ENCODE measurements around the gene SETDB1.
"Not testable (repeated sequence)": the region's sequence is repeated elsewhere in the genome, so short reads cannot be mapped to it uniquely, and the experiment has no call there.

The SETDB1 gene

DNA sequence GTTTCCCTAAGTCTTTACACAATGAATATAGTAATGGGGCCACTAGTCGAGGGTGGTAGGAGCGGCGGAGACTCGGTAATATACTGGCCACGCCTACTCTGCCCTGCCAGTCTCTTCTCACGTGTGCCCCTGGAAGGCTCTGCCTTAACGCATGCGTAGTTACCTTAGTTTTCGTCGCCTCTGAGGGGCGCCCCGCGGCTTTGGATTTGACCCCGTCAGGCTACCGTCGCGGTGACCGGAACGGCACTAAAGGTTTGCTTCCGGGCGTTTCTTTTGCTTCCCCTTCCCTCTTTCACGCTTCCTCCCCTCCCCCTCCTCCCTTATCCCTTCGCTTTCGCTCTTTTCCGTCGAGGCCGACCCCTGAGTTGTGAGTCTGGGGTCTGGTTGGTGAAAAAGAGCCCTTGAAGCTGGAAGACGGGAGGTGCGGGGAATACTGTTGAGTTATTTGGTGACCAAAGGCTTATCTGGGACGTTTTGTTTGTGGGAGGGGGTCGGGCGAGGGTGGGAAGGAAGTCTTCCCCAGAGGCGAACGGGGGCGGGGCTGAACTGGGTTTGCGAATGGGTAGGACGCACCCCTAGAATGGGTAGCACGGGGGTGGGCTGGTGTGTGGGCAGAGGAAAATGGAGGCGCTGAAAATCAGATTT is at the start of gene SETDB1:
Gene SETDB1 (plus strand): TSS at position 267 of the 645 bp plus-strand sequence. CDS start 1,352 bp downstream, outside the sequence.
- TF ChIP-seq, protein P1, sequence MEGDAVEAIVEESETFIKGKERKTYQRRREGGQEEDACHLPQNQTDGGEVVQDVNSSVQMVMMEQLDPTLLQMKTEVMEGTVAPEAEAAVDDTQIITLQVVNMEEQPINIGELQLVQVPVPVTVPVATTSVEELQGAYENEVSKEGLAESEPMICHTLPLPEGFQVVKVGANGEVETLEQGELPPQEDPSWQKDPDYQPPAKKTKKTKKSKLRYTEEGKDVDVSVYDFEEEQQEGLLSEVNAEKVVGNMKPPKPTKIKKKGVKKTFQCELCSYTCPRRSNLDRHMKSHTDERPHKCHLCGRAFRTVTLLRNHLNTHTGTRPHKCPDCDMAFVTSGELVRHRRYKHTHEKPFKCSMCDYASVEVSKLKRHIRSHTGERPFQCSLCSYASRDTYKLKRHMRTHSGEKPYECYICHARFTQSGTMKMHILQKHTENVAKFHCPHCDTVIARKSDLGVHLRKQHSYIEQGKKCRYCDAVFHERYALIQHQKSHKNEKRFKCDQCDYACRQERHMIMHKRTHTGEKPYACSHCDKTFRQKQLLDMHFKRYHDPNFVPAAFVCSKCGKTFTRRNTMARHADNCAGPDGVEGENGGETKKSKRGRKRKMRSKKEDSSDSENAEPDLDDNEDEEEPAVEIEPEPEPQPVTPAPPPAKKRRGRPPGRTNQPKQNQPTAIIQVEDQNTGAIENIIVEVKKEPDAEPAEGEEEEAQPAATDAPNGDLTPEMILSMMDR (IDR thresholded peaks at IDR 0.05; ENCODE audit: poor library complexity, severe bottlenecking): peak; percentile 3
- Histone ChIP-seq H3K27ac (ENCODE audit: poor library complexity, severe bottlenecking) (peak within 1 kb of the TSS; percentile 72), H3K4me3 (ENCODE audit: severe bottlenecking) (peak within 1 kb of the TSS; percentile 64), H3K27me3 (ENCODE audit: insufficient read depth, poor library complexity, severe bottlenecking) (no peaks in the 10 kb centered on the region), H3K36me3 (ENCODE audit: low read depth) (peaks cover 41% of the 10 kb centered on the region), H3K9me3 (ENCODE audit: severe bottlenecking) (peaks cover 4% of the 10 kb centered on the region), H3K4me1 (ENCODE audit: insufficient read depth, poor library complexity, severe bottlenecking) (peaks cover 4% of the 10 kb centered on the region)
- peak; percentile 94 for DNase-seq (ENCODE audit: low spot score)
- peak; percentile 89 for ATAC-seq (ENCODE audit: low read depth)

DNA sequence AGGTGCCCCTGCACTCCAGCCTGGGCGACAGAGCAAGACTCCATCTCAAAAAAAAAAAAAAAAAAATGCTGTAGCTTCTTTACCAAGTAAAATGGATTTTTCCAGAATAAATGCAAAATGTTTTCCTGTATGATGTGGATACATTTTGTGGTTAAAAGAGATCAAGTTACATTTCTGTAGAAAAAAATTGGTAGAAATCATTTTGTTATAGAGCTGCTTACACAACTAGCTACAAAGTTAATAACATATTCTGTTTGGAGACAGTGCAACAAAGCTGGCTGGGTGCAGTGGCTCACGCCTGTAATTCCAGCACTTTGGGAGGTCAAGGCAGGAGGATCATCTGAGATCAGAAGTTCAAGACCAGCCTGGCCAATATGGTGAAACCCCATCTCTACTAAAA is 47.2 kb upstream of the SETDB1 start:
- H3K36me3 ChIP-seq (ENCODE audit: low read depth); H3K27ac ChIP-seq (ENCODE audit: poor library complexity, severe bottlenecking); H3K4me3 ChIP-seq (ENCODE audit: severe bottlenecking); H3K27me3 ChIP-seq (ENCODE audit: insufficient read depth, poor library complexity, severe bottlenecking); DNase-seq (ENCODE audit: low spot score); H3K9me3 ChIP-seq (ENCODE audit: severe bottlenecking); ATAC-seq (ENCODE audit: low read depth): not testable (repeated sequence)
- H3K4me1 ChIP-seq (ENCODE audit: insufficient read depth, poor library complexity, severe bottlenecking): peaks cover 29% of the 10 kb centered on the region

DNA sequence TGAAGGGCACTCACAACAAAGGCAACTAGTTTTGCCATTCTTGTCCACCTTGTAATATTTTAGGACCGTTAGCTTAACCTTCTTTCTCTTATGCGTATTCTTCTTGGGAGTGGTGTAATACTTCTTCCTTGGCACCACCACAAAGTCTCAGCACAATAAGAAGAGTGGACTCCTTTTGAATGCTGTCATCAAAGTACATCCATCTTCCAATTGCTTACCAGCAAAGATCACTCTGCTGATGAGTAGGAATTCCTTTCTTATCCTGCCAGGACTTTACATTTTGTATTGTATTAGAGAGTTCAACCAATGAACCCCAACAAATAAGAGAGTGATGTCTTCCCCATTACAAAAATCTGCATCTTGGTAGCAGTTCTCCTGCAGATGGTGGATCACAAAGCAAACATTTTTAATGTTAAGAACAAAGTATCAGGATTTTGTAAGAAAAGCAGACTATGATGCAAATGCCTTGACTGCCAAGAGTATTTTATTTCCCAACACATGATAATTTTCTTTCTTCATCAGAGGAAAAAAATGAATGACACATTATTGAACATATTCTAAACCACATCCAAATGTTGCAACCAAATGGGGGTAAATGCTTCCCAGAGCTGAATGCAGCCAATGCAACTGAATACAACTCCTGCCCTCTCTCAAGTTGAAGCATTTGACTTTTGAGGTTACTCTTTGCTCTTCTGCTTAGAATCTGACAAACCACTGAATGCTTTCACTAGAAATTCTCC is 44.7 kb upstream of the SETDB1 start:
- Histone ChIP-seq H3K27ac (ENCODE audit: poor library complexity, severe bottlenecking) (peak overlapping the region; percentile 63), H3K4me3 (ENCODE audit: severe bottlenecking) (no peak overlapping the region), H3K4me1 (ENCODE audit: insufficient read depth, poor library complexity, severe bottlenecking) (peaks cover 20% of the 10 kb centered on the region), H3K27me3 (ENCODE audit: insufficient read depth, poor library complexity, severe bottlenecking) (no peaks in the 10 kb centered on the region), H3K9me3 (ENCODE audit: severe bottlenecking) (no peaks in the 10 kb centered on the region), H3K36me3 (ENCODE audit: low read depth) (no peaks in the 10 kb centered on the region)
- ATAC-seq (ENCODE audit: low read depth) (peak; percentile 85), DNase-seq (ENCODE audit: low spot score) (no peak)
- TF ChIP-seq, protein P1 (IDR thresholded peaks at IDR 0.05; ENCODE audit: poor library complexity, severe bottlenecking): no peak

DNA sequence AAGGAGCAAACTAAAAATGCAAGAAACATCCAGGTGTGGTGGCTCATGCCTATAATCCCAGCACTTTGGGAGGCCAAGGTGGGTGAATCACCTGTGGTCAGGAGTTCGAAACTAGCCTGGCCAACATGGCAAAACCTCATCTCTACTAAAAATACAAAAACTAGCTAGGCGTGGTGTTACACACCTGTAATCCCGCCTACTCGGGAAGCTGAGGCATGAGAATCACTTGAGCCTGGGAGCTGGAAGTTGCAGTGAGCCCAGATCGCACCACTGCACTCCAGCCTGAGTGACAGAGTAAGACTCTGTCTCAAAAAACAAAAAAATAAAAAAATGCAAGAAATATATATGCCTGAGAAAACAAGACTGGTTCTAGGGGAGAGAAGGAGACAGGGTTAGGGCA is 43.0 kb upstream of the SETDB1 start:
- H3K9me3 ChIP-seq (ENCODE audit: severe bottlenecking); ATAC-seq (ENCODE audit: low read depth); H3K4me3 ChIP-seq (ENCODE audit: severe bottlenecking); H3K27ac ChIP-seq (ENCODE audit: poor library complexity, severe bottlenecking); H3K27me3 ChIP-seq (ENCODE audit: insufficient read depth, poor library complexity, severe bottlenecking); DNase-seq (ENCODE audit: low spot score); H3K36me3 ChIP-seq (ENCODE audit: low read depth): not testable (repeated sequence)
- H3K4me1 ChIP-seq (ENCODE audit: insufficient read depth, poor library complexity, severe bottlenecking): peaks cover 20% of the 10 kb centered on the region

DNA sequence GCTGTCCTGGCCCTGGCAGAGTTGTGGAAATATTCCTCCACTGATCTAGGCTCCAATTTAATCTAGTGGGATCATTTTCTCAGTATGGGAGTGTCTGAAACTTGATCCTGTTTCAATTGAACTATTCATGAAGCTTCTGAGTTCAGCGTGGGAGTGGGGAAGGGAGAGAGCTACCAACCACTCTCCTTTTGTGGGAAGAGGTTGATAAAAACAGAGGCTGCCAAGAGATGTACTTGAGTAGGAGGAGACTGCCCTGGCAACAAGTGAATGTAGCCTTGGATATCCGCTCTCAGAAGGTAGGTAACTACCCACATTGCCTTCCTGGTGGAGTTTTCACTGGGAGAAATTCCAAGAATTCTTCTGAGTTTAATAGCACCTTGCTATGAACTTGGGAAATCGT is 39.1 kb upstream of the SETDB1 start, which contains the start of gene CTXND2:
Gene CTXND2 (plus strand): TSS at position 119 of the 400 bp plus-strand sequence. CDS start 25,179 bp downstream, outside the sequence.
- TF ChIP-seq, protein P1 (IDR thresholded peaks at IDR 0.05; ENCODE audit: poor library complexity, severe bottlenecking): no peak
- Histone ChIP-seq H3K27ac (ENCODE audit: poor library complexity, severe bottlenecking) (no peak within 1 kb of the TSS), H3K9me3 (ENCODE audit: severe bottlenecking) (no peaks in the 10 kb centered on the region), H3K4me1 (ENCODE audit: insufficient read depth, poor library complexity, severe bottlenecking) (peaks cover 4% of the 10 kb centered on the region), H3K4me3 (ENCODE audit: severe bottlenecking) (no peak within 1 kb of the TSS), H3K36me3 (ENCODE audit: low read depth) (no peaks in the 10 kb centered on the region), H3K27me3 (ENCODE audit: insufficient read depth, poor library complexity, severe bottlenecking) (no peaks in the 10 kb centered on the region)
- ATAC-seq (ENCODE audit: low read depth) (0 out of 3 replicates have a peak, but pooled peaks have one; percentile 36), DNase-seq (ENCODE audit: low spot score) (no peak)

Data from RWPE2 (cell line).